Measurements from ENCODE around the gene AR.
A peak's percentile ranks its signal among the peaks of the same experiment; 100 is the strongest.

AR gene, protein sequence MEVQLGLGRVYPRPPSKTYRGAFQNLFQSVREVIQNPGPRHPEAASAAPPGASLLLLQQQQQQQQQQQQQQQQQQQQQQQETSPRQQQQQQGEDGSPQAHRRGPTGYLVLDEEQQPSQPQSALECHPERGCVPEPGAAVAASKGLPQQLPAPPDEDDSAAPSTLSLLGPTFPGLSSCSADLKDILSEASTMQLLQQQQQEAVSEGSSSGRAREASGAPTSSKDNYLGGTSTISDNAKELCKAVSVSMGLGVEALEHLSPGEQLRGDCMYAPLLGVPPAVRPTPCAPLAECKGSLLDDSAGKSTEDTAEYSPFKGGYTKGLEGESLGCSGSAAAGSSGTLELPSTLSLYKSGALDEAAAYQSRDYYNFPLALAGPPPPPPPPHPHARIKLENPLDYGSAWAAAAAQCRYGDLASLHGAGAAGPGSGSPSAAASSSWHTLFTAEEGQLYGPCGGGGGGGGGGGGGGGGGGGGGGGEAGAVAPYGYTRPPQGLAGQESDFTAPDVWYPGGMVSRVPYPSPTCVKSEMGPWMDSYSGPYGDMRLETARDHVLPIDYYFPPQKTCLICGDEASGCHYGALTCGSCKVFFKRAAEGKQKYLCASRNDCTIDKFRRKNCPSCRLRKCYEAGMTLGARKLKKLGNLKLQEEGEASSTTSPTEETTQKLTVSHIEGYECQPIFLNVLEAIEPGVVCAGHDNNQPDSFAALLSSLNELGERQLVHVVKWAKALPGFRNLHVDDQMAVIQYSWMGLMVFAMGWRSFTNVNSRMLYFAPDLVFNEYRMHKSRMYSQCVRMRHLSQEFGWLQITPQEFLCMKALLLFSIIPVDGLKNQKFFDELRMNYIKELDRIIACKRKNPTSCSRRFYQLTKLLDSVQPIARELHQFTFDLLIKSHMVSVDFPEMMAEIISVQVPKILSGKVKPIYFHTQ

DNA sequence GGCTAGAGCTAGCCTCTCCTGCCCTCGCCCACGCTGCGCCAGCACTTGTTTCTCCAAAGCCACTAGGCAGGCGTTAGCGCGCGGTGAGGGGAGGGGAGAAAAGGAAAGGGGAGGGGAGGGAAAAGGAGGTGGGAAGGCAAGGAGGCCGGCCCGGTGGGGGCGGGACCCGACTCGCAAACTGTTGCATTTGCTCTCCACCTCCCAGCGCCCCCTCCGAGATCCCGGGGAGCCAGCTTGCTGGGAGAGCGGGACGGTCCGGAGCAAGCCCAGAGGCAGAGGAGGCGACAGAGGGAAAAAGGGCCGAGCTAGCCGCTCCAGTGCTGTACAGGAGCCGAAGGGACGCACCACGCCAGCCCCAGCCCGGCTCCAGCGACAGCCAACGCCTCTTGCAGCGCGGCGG lies at the start of gene AR:
TSS of gene AR (plus strand) at position 204 of the 400 bp plus-strand sequence. CDS start 1,126 bp downstream, outside the sequence.
- in situ Hi-C loops (cut with HindIII; ENCODE audit: low pct_unique_long_range_greater_than_20kb, low sequenced_read_pairs) = no loop called here
- TF ChIP-seq JUND (IDR thresholded peaks at IDR 0.05; ENCODE audit: low read depth) = no peak
- peak in 1 of 2 experiments; percentile 86 for DNase-seq (ENCODE audit: low read depth in 1 of 2, low spot score in 1 of 2)

DNA sequence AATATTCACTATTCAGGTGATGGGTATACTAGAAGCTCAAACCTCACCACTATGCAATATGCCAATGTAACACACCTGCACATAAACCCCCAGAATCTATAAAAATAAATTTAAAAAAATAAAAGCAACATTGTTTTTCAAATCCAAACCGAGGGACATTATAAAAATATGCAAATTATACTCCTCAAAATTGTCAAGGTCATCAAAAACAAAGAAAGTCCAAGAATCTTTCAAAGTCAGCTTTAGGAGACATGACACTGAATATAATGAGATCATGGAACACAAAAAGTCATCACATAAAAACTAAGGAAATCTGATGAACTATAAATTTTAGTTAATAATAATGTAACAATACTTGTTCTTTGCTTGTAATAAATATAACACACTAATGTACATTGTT lies 43.2 kb upstream of the AR start:
- no peak for TF ChIP-seq JUND (IDR thresholded peaks at IDR 0.05; ENCODE audit: low read depth)
- DNase-seq (ENCODE audit: low read depth in 1 of 2, low spot score in 1 of 2) = no peak
- in situ Hi-C loops (cut with HindIII; ENCODE audit: low pct_unique_long_range_greater_than_20kb, low sequenced_read_pairs) = no loop called here

DNA sequence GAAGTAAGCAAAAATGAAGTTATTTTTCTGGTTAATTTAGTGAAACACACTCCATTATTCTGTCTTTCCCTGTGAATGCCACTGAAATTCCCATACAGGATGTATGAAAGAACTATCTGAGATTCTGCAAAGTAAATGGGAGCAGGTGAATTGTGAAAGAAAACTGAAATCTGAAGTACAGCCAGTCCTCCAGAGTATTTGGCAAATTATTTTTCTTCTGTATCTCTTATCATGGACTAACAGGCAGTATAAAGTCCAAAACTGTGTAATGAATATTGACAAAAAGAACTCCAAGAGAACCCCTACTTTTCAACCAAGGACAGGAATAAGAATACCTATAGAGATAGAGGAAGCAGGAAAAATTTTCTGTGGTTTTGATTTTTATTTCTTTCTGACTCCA lies 40.8 kb upstream of the AR start:
- TF ChIP-seq JUND (IDR thresholded peaks at IDR 0.05; ENCODE audit: low read depth) = no peak
- in situ Hi-C loops (cut with HindIII; ENCODE audit: low pct_unique_long_range_greater_than_20kb, low sequenced_read_pairs) = no loop called here
- no peak for DNase-seq (ENCODE audit: low read depth in 1 of 2, low spot score in 1 of 2)

DNA sequence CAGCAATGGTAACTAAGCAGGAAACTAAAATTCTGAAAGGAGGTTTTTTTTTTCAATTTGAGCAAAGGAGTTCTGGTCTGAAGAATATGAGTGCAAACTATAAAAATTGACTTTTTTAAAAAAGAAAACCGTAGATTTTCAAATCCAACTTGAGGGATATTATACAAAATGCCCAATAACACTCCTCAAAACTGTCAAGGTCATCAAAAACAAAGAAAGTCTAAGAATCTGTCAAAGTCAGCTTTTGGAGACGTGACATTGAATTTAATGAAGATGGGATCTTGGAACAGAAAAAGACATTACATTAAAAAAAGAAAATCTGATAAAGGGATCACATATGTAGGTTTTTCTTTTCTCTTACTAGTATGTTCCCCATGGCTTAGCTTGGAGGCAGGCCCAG lies 40.4 kb upstream of the AR start:
- no peak for DNase-seq (ENCODE audit: low read depth in 1 of 2, low spot score in 1 of 2)
- no peak for TF ChIP-seq JUND (IDR thresholded peaks at IDR 0.05; ENCODE audit: low read depth)
- in situ Hi-C loops (cut with HindIII; ENCODE audit: low pct_unique_long_range_greater_than_20kb, low sequenced_read_pairs) = no loop called here

DNA sequence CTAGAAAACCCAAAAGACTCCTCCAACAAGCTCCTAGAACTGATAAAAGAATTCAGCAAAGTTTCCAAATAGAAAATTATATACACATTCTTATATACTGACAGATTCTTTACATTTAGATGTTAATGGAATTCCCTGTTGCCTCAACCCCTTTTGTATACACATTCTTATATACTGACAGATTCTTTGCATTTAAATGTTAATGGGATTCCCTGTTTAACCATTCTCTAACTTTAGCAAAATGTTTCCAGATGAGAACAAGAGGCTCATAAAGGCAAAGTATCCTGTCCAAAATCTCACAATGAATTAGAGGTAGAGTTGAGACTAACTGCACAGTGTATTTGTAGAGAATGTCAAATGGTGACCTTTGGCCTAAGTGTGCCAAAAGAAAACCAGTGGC lies 23.1 kb upstream of the AR start:
- no peak for TF ChIP-seq JUND (IDR thresholded peaks at IDR 0.05; ENCODE audit: low read depth)
- in situ Hi-C loops (cut with HindIII; ENCODE audit: low pct_unique_long_range_greater_than_20kb, low sequenced_read_pairs) = no loop called here

DNA sequence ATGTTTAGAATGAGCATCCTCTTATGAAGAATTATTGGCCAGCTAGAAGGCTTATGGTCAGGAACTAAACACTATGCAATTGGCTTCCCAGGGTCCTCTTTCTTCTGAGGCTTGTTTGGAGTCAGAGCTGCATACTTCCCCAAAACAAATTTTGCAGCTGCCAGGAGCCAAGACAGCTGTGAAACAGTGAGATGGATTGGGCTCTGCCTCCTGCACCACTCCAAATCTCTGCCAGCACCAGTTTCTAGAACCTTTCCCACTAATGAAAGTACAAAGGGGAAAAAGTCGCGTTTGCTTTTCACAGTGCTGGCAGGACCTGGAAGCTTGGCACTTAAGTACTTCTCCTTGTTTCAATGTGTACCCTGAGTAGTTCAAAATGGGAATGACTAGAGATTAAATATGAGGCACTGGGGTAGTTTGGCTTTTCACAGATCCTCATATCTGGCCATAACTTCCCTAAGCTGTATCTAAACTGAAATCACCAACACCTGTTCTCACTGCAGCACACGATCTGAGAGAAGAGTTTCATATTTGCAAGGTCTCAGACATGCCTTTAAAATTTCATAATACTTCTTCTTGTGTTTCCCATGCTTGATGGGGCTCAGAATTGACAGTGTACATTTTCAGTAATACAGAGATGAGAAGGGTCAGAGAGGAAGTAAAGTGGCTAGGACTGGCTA lies 20.7 kb upstream of the AR start:
- in situ Hi-C loops (cut with HindIII; ENCODE audit: low pct_unique_long_range_greater_than_20kb, low sequenced_read_pairs) = no loop called here
- no peak for TF ChIP-seq JUND (IDR thresholded peaks at IDR 0.05; ENCODE audit: low read depth)
- peak in 1 of 2 experiments; percentile 13 for DNase-seq (ENCODE audit: low read depth in 1 of 2, low spot score in 1 of 2)

More for the DNA sequence above, 23.1 kb upstream of the AR start:
- DNase-seq (ENCODE audit: low read depth in 1 of 2, low spot score in 1 of 2) = no peak

DNA sequence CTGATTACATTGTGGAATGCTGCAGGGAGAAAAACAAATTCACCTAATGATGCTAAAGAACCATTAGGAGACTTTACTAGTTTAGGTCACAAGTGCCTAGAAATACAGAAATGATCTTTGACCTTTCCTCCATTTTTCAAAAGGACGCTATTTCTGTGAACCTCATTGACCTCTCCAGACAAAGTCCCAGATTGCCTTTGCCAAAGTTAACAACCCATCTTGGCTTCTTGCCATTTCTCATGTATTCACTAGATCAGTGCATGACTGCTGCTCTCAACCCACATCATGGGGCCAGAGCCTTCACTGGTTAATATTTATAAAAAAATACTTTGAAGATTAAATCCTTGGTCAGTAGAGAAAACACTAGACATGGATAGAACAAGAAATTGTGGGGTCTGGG lies 19.9 kb upstream of the AR start:
- DNase-seq (ENCODE audit: low read depth in 1 of 2, low spot score in 1 of 2) = peak in 1 of 2 experiments; percentile 5
- in situ Hi-C loops (cut with HindIII; ENCODE audit: low pct_unique_long_range_greater_than_20kb, low sequenced_read_pairs) = no loop called here
- no peak for TF ChIP-seq JUND (IDR thresholded peaks at IDR 0.05; ENCODE audit: low read depth)

DNA sequence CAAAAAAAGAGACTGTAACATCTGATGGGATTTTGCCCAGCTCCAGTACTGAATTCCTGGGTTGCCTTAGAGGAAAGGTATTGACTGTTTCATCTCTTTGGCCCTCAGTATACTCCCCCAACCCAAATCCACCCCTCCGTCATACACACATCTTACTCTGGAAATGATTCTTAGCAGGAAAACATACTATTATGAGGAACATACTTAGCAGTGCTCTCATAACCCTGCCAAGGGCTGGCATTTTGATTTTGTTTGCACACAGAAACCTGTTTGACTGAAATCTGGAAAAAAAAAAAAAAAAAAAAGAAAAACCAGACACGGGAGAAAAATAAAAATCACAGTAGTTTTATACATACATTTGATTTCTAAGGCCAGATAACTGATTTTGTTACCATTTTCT lies 19.4 kb upstream of the AR start:
- in situ Hi-C loops (cut with HindIII; ENCODE audit: low pct_unique_long_range_greater_than_20kb, low sequenced_read_pairs) = no loop called here
- peak in 1 of 2 experiments; percentile 26 for DNase-seq (ENCODE audit: low read depth in 1 of 2, low spot score in 1 of 2)
- TF ChIP-seq JUND (IDR thresholded peaks at IDR 0.05; ENCODE audit: low read depth) = no peak

DNA sequence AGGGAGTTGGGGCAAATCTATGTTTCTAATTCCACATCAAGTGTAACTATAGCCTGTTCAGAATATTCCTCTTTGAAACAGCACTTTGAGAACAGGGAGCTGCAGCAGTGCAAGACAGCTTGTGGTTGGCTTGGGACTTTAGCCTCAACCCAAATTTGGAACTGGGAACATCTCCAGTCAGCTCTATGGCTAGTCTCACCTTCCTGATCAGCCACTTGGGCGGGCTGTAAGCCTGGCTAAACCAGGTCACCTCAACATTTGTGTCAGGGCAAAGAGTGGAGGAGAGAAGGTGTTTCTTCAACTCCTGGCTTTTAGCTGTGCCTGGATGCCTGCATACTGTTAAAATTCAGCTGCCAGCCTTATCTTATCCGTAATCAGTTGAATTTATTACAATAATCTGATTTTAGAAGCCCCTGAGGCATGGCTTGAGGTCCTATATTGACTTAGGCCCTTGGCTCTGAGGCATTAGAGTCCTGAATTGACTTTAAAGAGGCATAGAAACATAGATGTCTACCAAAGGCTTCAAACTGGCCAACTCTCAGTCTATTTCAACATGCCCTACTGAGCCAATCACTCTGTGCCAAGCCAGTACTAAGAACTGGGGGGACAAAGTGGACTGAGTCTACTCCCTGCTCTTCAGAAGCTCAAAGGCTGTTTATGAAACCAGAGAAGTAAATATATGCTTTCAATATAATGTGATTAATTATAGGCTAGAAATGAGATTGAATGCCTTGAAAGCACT lies 18.7 kb upstream of the AR start:
- DNase-seq (ENCODE audit: low read depth in 1 of 2, low spot score in 1 of 2) = peak in 1 of 2 experiments; percentile 62
- in situ Hi-C loops (cut with HindIII; ENCODE audit: low pct_unique_long_range_greater_than_20kb, low sequenced_read_pairs) = no loop called here
- no peak for TF ChIP-seq JUND (IDR thresholded peaks at IDR 0.05; ENCODE audit: low read depth)

DNA sequence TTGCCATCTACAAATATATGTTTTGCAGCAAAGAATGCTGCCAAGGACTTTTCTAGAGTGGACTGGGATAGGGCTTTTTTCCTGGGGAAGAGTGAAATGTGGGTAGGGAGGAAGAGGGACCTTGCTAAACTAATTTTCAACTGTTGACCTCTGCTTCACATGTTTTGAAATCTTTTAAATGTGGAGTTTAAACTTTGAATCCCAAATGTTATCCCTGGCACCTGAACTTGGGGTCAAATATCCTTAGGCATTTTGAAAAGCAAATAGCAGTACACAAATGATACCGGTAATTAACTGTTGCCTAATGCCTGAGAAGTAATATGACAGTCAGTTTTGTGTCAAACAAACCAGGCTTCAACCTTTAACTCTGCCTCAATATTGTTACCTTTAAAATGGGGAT lies 7.3 kb upstream of the AR start:
- in situ Hi-C loops (cut with HindIII; ENCODE audit: low pct_unique_long_range_greater_than_20kb, low sequenced_read_pairs) = no loop called here
- TF ChIP-seq JUND (IDR thresholded peaks at IDR 0.05; ENCODE audit: low read depth) = no peak

DNA sequence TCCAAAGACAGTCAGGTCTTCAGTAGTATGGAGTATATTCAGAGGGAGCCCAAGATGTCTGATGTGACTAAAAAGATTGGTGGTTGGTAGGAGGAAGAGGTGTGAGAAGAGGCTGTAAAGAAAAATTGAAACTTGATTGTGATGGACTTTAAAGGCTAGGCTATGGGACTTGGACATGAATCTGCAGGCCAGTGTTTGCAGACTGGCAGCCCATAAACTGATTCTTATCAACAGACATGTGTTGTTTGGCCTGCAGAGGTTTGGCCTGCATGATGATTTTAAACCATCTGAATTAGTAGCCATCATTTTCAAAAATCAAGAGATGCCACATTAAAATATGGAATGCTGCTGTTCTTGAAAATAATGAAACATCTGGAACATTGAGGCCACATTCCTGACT lies 5.4 kb upstream of the AR start:
- in situ Hi-C loops (cut with HindIII; ENCODE audit: low pct_unique_long_range_greater_than_20kb, low sequenced_read_pairs) = no loop called here
- DNase-seq (ENCODE audit: low read depth in 1 of 2, low spot score in 1 of 2) = no peak
- no peak for TF ChIP-seq JUND (IDR thresholded peaks at IDR 0.05; ENCODE audit: low read depth)

More for the DNA sequence above, 7.3 kb upstream of the AR start:
- DNase-seq (ENCODE audit: low read depth in 1 of 2, low spot score in 1 of 2) = no peak
